Hematopoietic multipotent progenitor cell treated with erythropoietin and hydrocortisone succinate and interleukin-3 and kit ligand, for 4 days (in vitro differentiated cells): ENCODE data around the gene TRAF6.
"Not testable (repeated sequence)": the region's sequence is repeated elsewhere in the genome, so short reads cannot be mapped to it uniquely, and the experiment has no call there.

ENCODE experiments used
- DNase-seq: peaks from one replicate; pipeline ENCODE4 v3.0.0-alpha.2; 2015

TRAF6 gene

DNA sequence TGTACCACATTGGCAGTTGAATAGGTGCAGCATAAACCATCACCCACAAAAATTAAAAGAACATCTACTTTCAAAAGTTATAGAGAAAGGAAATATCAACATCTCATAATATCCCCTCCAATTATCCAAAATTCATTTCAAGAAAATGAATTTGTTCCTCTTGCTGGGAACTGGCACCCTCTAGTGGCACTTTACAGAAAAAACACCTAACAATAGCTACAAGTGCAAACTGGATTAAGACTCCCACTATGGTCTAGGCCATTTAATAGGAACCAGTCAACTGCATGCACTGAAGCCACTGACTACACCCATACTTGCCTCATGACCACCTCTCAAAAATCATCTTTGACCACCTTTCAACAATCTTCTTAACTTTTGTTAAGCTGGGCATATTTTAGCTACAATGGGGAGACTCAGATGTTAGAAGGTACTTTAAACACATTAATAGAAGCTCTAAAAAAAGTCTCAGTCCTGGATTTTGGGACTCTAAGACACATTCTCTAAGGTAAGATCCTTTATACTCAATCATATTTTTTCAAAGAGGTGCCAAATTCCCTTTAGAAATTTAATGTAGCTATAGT, 17.3 kb downstream of the TRAF6 start:
- peak; percentile 85 for DNase-seq

DNA sequence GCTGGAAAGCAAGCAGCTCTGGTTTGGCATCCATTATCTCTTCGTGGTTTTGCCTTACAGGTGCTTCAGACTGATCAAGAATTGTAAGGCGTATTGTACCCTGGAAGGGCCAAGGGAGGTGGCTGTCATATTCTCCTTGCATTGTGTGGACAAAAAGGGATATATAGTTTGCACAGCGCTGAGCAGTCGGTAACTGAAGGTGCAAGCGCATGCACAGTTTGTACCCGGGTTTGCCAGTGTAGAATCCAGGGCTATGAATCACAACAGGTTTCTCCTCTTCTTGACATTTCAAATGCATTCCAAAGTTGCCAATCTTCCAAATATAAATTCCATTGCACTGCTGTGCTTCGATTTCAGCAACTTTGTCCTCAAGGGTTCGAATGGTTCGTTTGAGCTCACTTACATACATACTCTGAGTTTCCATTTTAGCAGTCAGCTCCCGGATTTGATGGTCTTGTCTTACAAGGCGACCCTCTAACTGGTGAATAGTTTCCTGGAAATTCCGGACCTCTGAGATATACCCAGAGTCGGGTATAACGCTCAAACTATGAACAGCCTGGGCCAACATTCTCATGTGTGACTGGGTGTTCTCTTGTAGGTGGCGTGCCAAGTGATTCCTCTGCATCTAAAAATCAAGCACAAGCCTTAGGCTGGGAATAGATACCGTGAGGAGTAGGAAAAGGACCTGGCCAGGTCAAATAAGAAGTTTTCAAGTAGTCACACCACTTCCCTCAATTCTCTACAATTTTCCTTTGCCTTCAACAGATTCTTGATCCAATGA, 19.9 kb downstream of the TRAF6 start:
- DNase-seq = peak; percentile 43

DNA sequence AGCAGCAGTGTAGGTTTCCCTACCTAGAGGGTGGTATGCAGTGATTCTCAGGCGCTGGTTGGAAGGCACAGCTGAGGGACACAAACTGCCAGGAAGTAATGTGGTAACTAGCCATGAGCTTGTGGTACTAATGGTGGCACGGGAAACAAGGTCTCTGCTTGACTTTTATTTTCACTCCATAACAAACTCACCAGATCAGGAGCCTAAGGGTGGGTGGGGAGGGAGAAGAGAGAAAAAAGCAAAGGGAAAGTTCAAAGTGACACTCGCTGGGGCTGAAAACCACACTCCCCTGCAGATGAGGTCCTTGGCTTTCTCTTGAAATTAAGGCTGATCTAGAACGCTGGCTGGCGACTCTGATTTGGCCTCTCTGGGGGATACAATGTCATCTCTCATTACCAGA, 22.0 kb downstream of the TRAF6 start:
- peak; percentile 46 for DNase-seq

DNA sequence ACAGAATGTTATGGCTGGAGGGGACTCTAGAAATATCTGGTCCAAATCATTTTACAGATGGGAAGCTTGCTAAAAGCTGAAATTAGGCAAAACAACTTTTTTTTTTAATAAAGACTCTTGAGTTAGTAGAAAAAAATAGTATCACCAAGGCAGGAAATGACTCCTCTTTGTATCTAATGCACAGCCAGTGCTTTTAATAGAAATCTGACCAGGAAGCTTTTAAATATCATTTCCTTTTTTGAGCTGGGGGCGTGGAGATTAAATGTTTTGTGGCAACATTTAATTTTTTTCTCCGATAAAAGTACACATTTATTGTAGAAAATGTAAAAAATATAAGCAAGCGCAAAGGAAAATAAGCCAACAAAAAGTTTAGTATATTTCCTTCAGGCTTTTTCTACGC, 22.5 kb downstream of the TRAF6 start:
- DNase-seq = peak; percentile 57

DNA sequence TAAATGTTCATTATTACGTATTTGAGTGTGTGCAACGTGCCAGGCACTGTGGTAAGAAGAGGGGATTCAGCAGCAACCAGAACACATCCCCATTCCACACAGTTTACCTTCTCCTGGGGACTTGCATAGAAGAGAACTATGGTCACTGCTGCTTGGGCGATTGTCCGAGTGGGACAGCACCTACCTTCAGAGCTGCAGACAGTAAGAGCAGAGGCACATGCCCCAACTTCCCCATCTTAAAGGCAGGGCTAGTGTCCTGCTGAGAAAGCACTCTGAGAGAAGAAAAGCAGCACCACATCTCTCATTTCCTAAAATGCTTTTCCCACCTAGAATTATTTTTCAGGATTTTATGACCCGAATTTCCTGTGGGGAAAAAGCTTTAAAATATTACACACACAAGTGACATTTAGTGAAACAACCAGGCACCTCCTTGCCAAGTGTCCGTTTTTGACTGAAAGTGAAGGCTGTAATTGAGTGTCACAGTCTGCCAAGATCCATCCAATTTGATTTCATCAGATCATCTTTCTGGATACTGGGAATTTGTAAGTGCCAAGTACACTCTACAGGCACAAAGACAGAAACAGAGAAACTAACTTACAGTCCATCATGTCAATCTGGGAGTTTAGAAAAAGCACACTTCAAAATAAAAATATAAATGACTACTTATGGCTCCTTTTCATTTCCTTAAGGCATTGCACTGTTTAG, 24.6 kb downstream of the TRAF6 start:
- no peak for DNase-seq

DNA sequence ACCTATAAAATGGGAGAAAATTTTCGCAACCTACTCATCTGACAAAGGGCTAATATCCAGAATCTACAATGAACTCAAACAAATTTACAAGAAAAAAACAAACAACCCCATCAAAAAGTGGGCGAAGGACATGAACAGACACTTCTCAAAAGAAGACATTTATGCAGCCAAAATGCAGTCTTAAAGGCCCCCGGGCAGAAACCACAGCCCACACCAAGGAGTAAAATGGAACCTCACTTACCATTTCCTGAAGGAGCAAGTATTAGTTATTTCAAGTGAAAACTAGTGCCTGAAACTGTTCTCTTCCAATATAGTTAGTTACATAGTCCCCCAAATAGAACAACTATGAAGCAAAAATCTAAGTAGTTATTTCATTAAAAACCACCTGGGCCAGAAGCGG, 27.0 kb downstream of the TRAF6 start:
- DNase-seq = not testable (repeated sequence)

DNA sequence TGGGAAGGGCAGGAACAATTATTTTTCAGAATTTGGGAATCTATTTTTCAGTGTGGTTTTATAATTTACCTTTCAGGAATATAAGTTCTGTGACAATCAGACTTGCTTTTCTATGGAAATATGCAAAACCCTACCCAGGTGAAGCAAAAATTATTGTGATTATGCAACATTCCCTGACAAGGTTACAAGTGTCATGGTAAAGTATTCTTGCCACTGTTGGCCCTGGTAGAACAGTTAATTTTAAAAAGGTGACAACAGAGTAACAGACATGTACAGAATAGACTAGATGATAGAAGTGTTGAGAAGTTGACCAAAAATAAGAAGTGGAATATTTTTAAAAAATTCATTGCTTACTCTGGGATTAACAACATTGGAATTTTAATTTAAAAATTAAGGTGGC, 29.2 kb downstream of the TRAF6 start:
- no peak for DNase-seq

DNA sequence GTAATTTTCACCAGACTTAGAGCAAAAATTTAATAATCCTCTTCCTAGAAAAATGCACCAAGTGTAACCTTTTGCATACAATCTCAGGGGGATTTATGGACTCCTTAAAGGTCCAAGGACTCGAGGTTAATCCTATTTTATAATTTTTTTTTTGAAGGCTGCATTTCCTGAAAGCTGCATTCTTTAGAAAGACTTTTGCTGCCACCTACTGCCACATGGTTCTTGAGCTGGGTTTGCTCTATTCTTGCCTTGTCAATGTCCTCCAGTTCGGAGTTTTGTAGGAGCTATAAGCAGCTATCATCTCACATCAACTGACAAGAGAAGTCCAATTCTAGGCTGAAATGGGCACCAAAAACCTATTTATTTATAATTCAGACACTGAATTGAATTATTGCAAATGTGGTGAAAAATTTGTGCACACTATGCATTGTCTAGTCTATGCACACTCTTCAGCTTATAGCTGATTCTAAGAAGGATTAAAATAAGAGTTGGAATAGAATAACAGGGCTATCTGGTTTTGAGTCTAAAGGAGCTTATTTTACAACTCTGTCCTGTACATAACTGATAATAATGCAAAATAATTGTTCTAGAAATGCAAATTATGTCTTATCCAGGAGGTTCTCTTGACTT, 31.3 kb downstream of the TRAF6 start:
- DNase-seq = peak; percentile 83

DNA sequence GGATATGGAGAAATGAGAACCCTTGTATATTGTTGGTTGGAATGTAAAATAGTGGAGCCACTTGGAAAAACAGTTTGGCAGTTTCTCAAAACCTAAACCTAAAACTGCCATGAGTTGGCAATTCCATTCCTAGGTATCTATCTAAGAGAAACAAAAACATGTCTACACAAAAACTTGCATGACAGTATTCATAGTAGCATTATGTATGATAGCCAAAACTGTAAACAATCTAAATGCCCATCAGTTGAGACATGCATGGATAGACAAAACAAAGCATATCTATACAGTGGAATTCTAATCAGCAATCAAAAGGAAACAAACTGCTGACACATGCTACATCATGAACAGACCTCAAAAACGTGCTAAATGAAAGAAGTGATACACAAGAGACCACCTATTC, 34.9 kb downstream of the TRAF6 start:
- no peak for DNase-seq

DNA sequence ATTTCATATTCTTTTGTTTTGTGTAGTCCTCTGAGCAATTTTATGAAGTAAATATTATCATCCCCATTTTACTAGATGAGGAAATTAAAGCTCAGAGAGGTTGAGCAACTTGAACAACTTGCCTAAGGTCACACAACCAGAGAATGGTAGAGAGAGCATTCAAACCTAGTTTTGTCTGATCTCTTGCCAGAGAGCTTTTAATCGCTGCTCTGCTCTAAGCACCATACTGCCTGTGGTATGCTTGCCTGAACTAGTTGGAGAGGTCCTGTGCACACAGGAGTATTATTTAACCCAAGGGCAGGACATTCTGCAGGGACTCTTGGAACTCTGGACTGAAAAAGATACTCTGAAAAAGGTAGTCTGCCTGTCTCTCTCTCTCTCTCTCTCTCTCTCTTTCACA, 38.5 kb downstream of the TRAF6 start:
- DNase-seq = no peak

DNA sequence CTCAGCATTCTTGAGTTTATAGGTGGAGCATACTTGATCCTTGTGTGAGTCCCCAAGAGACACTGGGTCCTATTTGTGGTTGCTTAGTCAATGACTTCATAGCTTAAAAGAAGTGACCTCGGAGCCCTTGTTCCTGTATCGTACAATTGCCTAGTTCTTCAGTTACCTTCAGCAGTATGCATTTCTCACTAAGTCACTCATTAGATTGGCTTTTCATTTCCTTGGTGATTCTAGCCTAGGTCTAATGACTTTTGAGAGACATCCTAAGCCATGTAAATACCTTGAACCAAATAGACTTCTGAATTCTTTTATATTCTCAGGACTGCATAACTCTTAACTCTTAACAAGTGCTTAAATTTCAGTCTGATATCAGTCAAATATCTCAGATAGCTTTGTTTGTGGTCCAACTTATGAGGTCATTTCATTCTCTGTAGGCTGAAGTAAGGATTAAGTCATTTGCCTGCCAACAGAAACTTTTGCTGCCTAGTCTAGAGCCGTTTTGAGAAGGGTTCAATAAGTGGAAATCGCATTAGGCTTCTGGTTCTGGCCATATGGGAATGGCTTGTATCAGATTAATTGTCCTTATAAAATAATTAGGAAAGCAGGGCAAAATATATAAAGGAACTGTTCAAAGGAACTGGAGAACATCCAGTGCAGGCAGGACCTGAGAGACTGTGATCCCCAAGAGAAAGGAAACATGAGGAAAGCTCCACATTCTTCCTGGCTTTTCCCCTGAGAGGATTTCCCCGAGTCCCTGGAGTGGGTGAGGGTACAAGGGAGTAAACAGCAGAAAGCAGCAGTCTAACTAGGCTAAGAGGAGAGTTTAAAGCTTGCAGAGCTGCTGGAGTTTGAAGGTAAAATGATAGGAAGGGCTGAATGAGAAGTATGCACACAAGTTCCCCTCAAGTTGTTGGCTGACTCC, 39.9 kb downstream of the TRAF6 start:
- no peak for DNase-seq

DNA sequence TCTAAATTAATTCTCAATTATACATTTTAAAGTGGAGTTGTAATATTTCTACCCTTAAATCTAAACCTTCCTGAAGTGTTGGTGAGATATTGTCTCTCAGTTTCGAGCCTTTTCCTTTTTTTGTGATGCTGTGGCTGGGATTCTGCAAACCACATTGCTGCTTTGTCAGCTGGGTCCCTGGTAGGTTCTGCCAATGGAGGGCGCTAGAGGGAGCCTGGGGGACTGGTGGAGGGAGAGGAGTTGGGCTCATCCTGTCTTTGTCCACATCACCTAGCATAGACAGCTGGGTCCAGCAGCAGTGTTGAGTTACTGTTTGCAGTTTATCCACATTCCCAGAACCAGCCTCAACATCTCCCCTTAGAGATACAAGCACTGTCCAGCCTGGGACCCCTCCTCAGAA, 41.0 kb downstream of the TRAF6 start:
- peak; percentile 32 for DNase-seq

DNA sequence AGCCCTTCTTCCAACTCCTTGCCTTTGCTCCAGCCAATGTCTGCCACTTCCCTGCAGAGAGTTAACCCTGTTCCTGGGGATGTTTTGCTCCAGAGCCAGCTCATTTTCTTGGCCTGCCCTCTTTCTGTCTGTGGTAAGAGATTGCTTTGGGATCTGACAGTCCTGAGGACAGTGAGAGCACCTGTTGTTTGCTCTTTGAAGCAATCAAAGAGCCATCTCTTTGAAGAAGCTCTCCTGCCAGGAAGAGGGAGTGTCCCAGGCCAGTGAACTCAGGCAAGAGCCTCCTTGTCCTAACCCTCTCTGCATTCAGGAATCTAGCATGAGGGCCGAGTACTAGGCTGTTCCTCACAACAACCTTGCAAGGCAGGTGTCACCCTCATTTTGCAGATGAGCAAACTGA, 42.2 kb downstream of the TRAF6 start:
- DNase-seq = no peak

DNA sequence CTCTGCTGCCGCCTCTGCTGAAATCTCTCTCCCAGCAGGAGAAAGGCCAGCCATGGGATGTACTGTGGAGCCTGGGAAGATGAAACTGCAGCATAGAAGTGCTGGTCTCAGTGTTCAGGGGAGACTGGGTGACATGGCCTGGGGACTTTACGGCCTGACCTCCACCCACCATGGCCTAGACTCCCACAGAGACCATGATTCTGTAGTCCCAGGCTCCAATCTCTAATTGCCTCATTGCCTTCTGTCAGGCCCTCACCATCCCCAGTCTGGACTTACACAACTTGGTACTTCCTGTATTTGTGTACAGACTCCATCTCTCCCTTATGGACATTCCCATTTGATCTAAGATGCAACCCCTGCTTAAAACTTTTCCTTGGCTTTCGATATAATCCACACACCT, 43.1 kb downstream of the TRAF6 start:
- no peak for DNase-seq

DNA sequence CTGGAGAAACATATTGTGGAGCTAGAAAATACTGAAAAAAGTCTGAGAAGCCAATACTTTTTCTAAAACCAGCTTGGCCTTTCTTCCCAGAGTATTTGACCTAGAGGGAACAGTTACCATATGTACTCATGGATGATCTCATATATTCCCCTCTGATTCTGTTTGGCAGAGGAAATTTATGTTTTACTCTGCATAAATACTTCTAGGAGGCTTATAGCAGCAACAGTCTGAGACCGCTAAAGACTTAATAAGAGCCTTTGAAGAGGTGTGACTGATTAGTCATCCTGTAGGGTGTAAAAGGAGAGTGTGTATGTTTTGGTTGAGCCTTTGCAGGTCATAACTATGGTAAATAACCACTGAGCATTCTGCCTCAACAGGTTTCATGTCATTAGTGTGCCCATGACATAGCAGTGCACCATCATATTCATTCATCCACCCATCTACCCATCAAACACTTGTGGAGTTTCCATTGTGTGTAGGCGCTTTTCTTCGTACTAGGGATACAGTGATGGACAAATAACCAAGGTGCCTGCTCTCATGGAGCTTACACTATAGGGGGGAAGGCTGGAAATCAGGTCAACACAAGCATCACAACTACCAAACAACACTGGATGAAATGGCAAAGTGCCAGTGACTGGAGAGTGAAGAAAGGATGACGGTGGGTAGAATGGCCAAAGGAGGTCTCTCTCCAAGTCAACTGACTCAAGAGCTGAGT, 44.5 kb downstream of the TRAF6 start:
- no peak for DNase-seq

DNA sequence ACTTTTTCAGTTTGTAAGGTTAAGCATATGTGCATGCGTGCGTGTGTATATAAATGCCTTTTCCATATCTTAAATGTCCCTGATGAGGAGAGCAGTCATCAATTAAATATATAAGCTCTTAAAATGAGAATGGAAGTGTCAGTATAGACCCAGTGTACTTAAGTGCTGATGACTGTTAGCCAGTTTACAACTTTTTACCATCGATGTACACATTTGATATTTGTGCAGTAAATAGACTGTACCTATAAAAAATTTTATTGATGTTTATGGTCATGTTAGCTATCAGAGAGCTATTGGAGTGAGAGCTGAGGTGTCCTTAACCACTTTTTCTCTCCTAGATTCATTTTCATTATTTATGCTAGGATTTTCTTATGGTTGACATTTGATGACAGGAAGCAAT, 45.4 kb downstream of the TRAF6 start:
- no peak for DNase-seq

DNA sequence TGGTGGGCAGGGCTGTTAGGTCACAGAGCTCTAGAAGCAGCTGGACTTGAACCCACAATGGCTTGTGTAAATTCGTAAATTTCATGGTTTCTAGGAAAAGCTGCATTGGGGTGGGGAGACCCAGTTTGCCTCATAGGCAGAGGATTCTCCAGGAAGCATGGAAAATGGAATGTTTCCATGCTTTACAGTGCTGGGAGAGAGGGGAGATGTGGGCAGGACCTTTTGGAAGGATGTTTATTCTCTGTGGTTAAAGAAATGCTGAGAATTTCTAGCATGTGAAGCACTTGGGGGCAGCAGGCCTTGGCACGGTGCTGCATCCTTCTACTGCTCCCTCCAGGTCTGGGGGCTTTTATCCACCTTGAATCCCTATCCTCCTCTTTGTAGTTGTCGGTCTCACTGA, 46.3 kb downstream of the TRAF6 start:
- DNase-seq = no peak

DNA sequence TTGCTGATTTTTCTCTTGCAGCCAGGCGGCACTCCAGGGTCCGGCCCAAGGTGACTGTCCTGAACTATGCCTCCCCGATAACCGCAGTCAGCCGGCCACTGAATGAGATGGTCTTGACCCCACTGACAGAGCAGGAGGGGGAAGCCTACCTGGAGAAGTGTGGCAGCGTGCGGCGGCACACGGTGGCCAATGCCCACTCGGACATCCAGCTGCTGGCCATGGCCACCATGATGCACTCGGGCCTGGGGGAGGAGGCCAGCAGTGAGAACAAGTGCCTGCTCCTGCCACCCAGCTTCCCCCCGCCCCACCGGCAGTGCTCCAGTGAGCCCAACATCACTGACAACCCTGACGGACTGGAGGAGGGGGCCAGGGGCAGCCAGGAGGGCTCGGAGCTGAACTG, 47.8 kb downstream of the TRAF6 start:
- no peak for DNase-seq

DNA sequence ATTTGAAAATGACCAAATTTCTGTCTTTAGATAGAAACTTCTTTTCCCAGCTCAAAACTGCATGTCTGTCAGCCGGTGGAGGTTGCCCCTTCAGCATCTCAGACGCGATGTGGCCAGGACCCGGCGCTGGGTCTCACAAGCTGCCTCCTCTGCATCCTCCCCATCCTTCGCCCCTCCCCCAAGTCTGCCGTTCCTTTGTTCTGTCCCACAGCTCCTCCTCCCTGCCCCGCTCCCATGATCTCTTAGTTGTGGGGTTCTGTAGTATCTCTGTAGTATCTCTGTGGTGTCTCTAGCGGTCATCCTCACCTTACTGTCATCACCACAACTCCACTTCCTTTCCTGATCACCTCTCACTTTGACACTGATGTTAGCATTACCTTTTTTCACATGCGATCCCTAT, 49.9 kb downstream of the TRAF6 start:
- DNase-seq = no peak

DNA sequence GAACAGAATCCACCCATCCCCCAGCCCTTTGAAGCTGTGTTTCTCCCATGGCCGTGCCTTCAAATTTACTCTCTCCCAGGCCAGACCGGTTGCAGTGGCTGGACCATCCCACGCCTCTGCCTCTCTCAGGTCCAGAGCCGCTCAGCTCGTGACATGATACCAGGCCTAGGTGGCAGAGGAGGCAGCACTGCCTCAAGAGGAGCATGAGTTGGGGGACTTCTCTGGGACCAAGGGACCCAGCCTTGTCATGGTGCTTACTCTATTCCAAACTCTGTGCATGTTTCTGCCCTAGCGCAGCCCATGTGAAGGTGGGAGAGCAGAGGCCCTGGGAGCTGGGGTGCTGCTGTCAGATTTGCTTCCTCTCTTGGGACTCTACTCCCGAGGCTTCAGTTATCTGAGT, 51.0 kb downstream of the TRAF6 start:
- no peak for DNase-seq

DNA sequence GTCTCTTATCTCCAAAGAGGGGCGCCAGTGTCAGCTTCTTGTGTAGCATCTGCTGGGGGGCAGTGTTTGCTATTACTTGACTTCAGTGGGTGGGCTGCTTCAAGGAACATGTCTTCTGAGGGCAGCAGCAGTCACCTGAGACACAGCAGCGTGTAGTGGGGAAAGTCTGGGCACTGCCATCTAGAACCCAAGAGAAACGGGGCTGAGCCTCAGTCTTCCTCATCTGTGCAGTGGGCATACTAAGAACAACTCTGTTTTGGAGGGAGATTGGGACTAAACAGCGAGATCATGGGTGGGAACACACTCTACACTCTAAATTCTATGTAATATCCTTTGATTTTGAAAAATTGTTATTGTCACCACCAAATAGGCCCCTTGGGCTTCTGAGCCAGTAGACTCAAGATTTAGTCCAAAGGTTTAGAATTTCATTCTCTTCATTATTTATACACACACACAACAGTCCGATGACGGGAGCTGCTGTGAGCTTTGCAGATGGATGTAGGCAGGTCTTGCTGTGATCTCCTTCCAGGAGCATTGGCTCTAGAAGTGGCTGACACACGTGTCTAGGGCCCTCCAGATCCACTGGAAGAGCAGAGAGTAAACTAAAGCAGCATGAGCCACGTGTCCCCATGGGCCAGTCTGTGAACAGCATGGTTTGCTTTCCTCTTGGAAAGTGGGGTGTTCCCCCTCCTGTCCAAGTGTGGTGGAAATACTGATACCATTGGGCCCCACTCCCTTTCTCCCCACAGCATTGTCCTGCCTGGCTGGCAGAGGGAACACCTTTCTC, 51.8 kb downstream of the TRAF6 start:
- DNase-seq = no peak
